GM19463 (cell line): ENCODE measurements around the gene C11orf42.
"Not testable (repeated sequence)": the region's sequence is repeated elsewhere in the genome, so short reads cannot be mapped to it uniquely, and the experiment has no call there.

Experiments used
- ATAC-seq: cut with Tn5 transposase; IDR thresholded peaks from one replicate; pipeline ENCODE4 v1.9.1; 2021; ENCODE audit warnings: mild to moderate bottlenecking, moderate library complexity; ENCODE audit not compliant: unreplicated experiment

C11orf42 gene

GRCh38 chr11:6219359-6219758 lies 14.0 kb downstream of the C11orf42 start:
- no peak for ATAC-seq

DNA sequence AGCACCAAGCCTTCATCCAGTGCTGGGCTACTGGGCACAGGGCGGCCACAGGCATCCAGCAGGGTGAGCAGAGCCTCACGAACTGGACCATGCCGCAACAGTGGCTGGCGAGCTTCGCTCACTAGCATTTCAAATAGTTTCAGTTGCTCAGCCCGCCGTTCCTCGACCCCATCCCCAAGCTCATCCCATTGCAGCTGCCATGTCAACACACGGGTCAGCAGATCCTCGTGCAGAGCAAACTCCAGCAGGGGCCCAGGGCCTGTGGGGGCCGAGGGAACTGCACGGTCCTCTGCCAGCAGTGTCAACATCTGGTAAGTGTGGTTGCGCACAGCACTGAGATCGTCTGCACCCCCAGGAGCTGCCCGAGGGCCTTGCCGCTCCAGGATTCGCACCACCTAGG lies 18.5 kb downstream of the C11orf42 start:
- no peak for ATAC-seq

- no peak for ATAC-seq
Measured at GRCh38 chr11:6224421-6224820, 19.1 kb downstream of the C11orf42 start.

DNA sequence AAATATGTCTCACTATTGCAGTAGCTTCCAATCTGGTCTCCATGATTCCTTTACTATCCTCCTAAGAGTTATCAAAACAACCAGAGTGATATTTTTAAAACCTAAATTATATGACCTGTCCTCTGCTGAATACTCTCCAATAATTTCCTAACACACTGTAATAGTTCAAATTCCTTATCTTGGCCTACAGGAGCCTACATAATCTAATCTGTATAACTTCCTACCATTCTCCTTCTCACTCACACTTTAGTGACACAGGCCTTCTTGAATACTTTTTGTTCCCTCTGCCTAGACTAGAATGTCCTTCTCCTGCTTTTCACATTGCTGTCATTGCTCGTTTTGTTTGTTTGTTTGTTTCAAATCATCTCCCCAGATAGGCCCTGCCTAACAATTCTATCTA lies 19.7 kb downstream of the C11orf42 start:
- ATAC-seq = no peak

DNA sequence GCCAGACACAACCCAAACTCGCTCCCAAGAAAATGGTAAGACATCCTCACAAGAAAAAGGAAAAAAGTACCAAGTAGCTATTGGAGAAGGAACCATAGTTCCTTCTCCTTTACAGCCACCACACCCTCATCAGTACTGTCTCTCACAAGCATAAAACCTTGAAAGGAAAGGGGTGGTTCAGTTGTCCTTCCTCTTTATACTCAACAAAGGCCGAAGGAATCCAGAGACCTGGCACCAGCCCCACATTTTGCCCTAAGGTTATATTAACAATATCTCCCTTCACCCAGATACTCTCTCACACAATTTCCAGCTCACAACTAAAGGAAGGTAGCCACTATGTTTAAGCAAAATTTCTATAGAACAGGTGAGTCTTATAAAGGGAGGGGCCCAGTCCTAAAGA lies 20.5 kb downstream of the C11orf42 start:
- ATAC-seq = no peak

DNA sequence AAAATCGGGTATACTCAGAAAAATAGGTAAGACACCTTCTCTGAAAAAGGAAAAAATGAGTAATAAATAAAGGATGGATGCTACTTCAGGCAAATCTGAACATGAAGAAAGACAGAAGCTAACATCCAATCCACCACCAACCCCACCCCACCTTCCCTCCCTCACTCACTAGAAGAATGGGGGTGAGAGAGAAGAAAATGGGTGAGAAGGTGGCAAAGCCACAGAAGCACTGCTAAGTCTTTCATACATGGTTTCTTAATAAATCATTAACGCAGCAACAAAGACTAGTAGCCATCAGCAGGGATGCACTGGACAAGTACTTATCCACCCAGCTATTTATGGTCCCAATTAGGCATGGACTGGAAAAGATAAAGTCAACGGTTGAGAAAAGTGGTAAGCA lies 23.2 kb downstream of the C11orf42 start:
- no peak for ATAC-seq

DNA sequence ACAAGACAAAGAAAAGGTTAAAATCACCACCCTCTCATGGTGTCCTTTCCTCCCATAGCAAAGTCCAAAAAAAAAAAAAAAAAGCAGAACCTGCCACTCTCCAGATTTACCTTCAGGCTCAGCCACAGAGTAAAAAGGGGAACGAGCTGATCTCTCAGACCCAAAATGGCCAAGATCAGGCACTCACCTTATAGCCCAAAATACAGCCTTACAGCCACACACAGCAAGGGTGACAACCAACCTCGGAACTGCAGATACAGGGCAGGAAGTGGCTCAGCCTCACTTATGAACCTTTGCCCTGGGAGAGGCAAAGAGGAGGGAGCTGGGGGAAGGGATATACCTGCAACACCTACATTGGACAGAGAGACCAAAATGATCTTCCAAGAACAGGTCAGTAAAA lies 24.6 kb downstream of the C11orf42 start:
- no peak for ATAC-seq

DNA sequence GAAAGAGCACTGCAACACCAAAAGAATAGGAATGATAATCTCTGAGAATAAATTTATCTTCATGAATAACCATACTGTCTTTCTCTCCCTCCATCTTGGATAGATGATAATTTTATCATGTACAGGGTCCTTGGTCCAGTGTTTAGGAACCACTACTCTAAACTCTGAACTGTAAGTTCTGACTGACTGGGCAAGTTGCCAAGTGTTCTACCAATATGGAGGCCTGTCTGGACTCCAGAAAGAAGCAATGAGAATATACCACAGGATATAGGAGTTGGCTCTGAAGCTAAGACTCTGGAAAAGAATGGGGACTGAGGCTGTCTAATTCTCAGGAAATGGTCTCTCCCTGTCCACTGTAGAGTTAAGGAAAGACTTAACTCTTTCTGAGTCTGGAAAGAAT lies 27.5 kb downstream of the C11orf42 start:
- ATAC-seq = no peak

GRCh38 chr11:6233984-6234386 lies 28.6 kb downstream of the C11orf42 start:
- no peak for ATAC-seq

DNA sequence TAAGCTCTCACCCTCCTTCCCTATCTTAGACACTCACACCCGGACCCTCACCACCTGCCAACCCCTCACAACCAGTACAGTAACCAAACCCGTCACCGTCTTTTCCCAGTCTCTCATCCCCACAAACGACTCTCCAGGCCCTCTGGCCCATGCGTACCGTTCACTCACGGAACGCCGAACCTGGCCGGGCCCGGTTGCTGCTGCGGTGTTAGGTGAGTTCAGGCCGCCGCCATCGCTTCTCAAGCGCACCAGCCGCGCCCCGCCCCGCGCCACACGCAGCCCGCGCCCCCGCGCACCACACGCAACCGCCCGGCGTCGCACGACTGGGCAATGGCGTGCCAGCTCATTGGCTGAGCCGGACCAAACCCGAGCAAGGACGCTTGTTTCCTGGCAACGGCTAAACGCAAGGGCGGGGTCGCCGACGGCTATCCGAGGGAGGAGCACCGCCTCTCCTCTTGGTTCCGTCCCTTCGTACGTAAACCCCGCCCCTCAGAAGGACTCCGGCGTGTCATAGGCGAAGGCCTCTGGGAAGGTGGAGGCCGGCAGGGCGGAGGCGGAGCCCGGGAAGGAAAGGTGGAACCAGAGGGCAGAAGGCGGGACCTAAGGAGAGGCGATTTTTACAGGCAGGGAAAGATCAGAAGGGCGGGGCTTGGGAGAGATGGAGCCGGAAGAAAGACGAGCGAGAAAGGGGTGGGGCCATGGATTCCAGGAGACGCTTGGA lies 29.2 kb downstream of the C11orf42 start, which contains the start of gene FHIP1B:
Gene FHIP1B, minus strand, starts transcription at position 250 of the 721 bp plus-strand sequence. CDS start 10,120 bp downstream, outside the sequence.
- peak; percentile 89 for ATAC-seq

- no peak for ATAC-seq
Measured at GRCh38 chr11:6237266-6237665, 31.9 kb downstream of the C11orf42 start.

- ATAC-seq = no peak
Measured at GRCh38 chr11:6237761-6238302, 32.5 kb downstream of the C11orf42 start.

GRCh38 chr11:6238902-6239301 lies 33.5 kb downstream of the C11orf42 start, which contains the start of gene CNGA4:
TSS of gene CNGA4 (plus strand) at chr11:6239089. CDS start at chr11:6239207, 118 bp downstream.
- no peak for ATAC-seq

DNA sequence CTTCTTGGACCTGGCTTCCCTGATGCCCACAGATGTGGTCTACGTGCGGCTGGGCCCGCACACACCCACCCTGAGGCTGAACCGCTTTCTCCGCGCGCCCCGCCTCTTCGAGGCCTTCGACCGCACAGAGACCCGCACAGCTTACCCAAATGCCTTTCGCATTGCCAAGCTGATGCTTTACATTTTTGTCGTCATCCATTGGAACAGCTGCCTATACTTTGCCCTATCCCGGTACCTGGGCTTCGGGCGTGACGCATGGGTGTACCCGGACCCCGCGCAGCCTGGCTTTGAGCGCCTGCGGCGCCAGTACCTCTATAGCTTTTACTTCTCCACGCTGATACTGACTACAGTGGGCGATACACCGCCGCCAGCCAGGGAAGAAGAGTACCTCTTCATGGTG lies 34.8 kb downstream of the C11orf42 start:
- ATAC-seq = no peak

GRCh38 chr11:6240781-6241180 lies 35.4 kb downstream of the C11orf42 start:
- ATAC-seq = no peak

DNA sequence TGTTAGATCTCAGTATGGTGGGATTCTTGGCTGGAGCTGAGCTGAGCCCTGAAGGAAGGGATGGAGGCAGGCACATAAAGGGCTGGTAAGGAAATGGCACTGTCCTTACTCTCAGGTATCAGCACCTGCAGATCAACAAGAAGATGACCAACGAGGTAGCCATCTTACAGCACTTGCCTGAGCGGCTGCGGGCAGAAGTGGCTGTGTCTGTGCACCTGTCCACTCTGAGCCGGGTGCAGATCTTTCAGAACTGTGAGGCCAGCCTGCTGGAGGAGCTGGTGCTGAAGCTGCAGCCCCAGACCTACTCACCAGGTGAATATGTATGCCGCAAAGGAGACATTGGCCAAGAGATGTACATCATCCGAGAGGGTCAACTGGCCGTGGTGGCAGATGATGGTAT lies 36.0 kb downstream of the C11orf42 start:
- no peak for ATAC-seq

- no peak for ATAC-seq
Measured at GRCh38 chr11:6245536-6245935, 40.2 kb downstream of the C11orf42 start.

- no peak for ATAC-seq
Measured at GRCh38 chr11:6248248-6248647, 42.9 kb downstream of the C11orf42 start.

GRCh38 chr11:6248897-6249296 lies 43.5 kb downstream of the C11orf42 start:
- ATAC-seq = not testable (repeated sequence)

GRCh38 chr11:6249770-6250555 lies 44.6 kb downstream of the C11orf42 start:
- ATAC-seq = no peak

- ATAC-seq = peak; percentile 51
Measured at GRCh38 chr11:6251120-6251733, 45.9 kb downstream of the C11orf42 start.
